ENCODE data around the gene LSS.

The LSS gene

GRCh38 chr21:46168238-46168637, 60.3 kb downstream of the LSS start:
- H3K9me3 ChIP-seq (ENCODE audit: insufficient read depth, low read depth, low read length) = no peaks in the 10 kb centered on the region; the same call in 1 of the 2 replicates
- H3K4me3 ChIP-seq (ENCODE audit: low read length, poor library complexity, severe bottlenecking) = no peak overlapping the region
- H3K9ac ChIP-seq (ENCODE audit: low read depth, low read length, poor library complexity, severe bottlenecking) = no peak overlapping the region
- no peaks in the 10 kb centered on the region for H3F3A ChIP-seq (ENCODE audit: low read depth)
- H4K20me1 ChIP-seq (ENCODE audit: insufficient read depth, low read length, poor library complexity, severe bottlenecking) = no peaks in the 10 kb centered on the region
- no peaks in the 10 kb centered on the region for H3K36me3 ChIP-seq (ENCODE audit: insufficient read depth, low read length)
- H3K4me2 ChIP-seq (ENCODE audit: low read depth, low read length, poor library complexity, severe bottlenecking) = no peak overlapping the region
- H2AFZ ChIP-seq (ENCODE audit: low read length) = no peak overlapping the region
- no peak for TF ChIP-seq CTCF (conservative IDR thresholded peaks at IDR 0.05; ENCODE audit: low read length)
- TF ChIP-seq EZH2phosphoT487 (IDR thresholded peaks at IDR 0.05; ENCODE audit: borderline replicate concordance) = no peak
- no peaks in the 10 kb centered on the region for H3K4me1 ChIP-seq (ENCODE audit: insufficient read depth, low read length, poor library complexity, severe bottlenecking)
- H3K79me2 ChIP-seq (ENCODE audit: insufficient read depth, low read length) = no peaks in the 10 kb centered on the region
- no peaks in the 10 kb centered on the region for H3K9me2 ChIP-seq (replicated peaks; ENCODE audit: low read depth, low read length)
- H3K27me3 ChIP-seq (ENCODE audit: insufficient read depth, low read length, poor library complexity, severe bottlenecking) = no peaks in the 10 kb centered on the region

- Histone ChIP-seq H3K9me3 (ENCODE audit: insufficient read depth, low read depth, low read length) (no peaks in the 10 kb centered on the region), H3K9me2 (replicated peaks; ENCODE audit: low read depth, low read length) (no peaks in the 10 kb centered on the region), H3K4me1 (ENCODE audit: insufficient read depth, low read length, poor library complexity, severe bottlenecking) (no peaks in the 10 kb centered on the region), H2AFZ (ENCODE audit: low read length) (no peak overlapping the region), H3F3A (ENCODE audit: low read depth) (no peaks in the 10 kb centered on the region), H3K4me3 (ENCODE audit: low read length, poor library complexity, severe bottlenecking) (no peak overlapping the region), H3K9ac (ENCODE audit: low read depth, low read length, poor library complexity, severe bottlenecking) (no peak overlapping the region), H3K36me3 (ENCODE audit: insufficient read depth, low read length) (no peaks in the 10 kb centered on the region), H3K27me3 (ENCODE audit: insufficient read depth, low read length, poor library complexity, severe bottlenecking) (no peaks in the 10 kb centered on the region), H3K4me2 (ENCODE audit: low read depth, low read length, poor library complexity, severe bottlenecking) (no peak overlapping the region), H4K20me1 (ENCODE audit: insufficient read depth, low read length, poor library complexity, severe bottlenecking) (no peaks in the 10 kb centered on the region), H3K79me2 (ENCODE audit: insufficient read depth, low read length) (no peaks in the 10 kb centered on the region)
- no peak for TF ChIP-seq CTCF (conservative IDR thresholded peaks at IDR 0.05; ENCODE audit: low read length)
Observed at GRCh38 chr21:46165098-46165497, 63.5 kb downstream of the LSS start.

- TF ChIP-seq CTCF (conservative IDR thresholded peaks at IDR 0.05; ENCODE audit: low read length) = no peak
- no peak for TF ChIP-seq EZH2phosphoT487 (IDR thresholded peaks at IDR 0.05; ENCODE audit: borderline replicate concordance)
- no peaks in the 10 kb centered on the region for H3K27me3 ChIP-seq (ENCODE audit: insufficient read depth, low read length, poor library complexity, severe bottlenecking)
Observed at GRCh38 chr21:46163380-46163779, 65.2 kb downstream of the LSS start.

More at GRCh38 chr21:46163380-46163779, 65.2 kb downstream of the LSS start:
- H3K9me2 ChIP-seq (replicated peaks; ENCODE audit: low read depth, low read length) = no peaks in the 10 kb centered on the region
- H3K79me2 ChIP-seq (ENCODE audit: insufficient read depth, low read length) = no peaks in the 10 kb centered on the region
- no peaks in the 10 kb centered on the region for H3K4me1 ChIP-seq (ENCODE audit: insufficient read depth, low read length, poor library complexity, severe bottlenecking)
- H4K20me1 ChIP-seq (ENCODE audit: insufficient read depth, low read length, poor library complexity, severe bottlenecking) = no peaks in the 10 kb centered on the region
- no peaks in the 10 kb centered on the region for H3K9me3 ChIP-seq (ENCODE audit: insufficient read depth, low read depth, low read length)
- no peaks in the 10 kb centered on the region for H3F3A ChIP-seq (ENCODE audit: low read depth)
- H3K4me3 ChIP-seq (ENCODE audit: low read length, poor library complexity, severe bottlenecking) = no peak overlapping the region
- no peak overlapping the region for H3K9ac ChIP-seq (ENCODE audit: low read depth, low read length, poor library complexity, severe bottlenecking)
- H3K4me2 ChIP-seq (ENCODE audit: low read depth, low read length, poor library complexity, severe bottlenecking) = no peak overlapping the region
- H2AFZ ChIP-seq (ENCODE audit: low read length) = no peak overlapping the region
- no peaks in the 10 kb centered on the region for H3K36me3 ChIP-seq (ENCODE audit: insufficient read depth, low read length)
